Peyer's patch (tissue), 4 donors: ENCODE measurements around the gene NCKAP5. TPM values are rescaled to one million over a fixed set of nuclear protein-coding genes. Genes with fewer than 3 reads are reported as not detected.

Experiments
- DNase-seq, 3 donors: peaks; one replicate each; pipeline ENCODE4 v3.0.0-alpha.2; 2017 to 2019
- H3K27ac ChIP-seq, 4 donors: fragments of 200-600 bp; sonication (generic); one replicate each; pipeline ENCODE4 v1.5.1; 2016 to 2019
- H3K27me3 ChIP-seq, 2 donors: fragments of 200-600 bp; sonication (generic); one replicate each; pipeline ENCODE4 v1.5.1; 2019
- H3K36me3 ChIP-seq, 3 donors: fragments of 200-600 bp; sonication (generic); one replicate each; pipeline ENCODE4 v1.5.1; 2016 to 2019
- H3K4me1 ChIP-seq, 4 donors: fragments of 200-600 bp; sonication (generic); one replicate each; pipeline ENCODE4 v1.5.1; 2016 to 2019
- H3K4me3 ChIP-seq, 4 donors: fragments of 200-600 bp; sonication (generic); 1 replicate in 3 of 4; 2 replicates in 1 of 4; pipeline ENCODE4 v1.5.1; 2016 to 2019; ENCODE audit warnings: mild to moderate bottlenecking in 1 of 4
- H3K9me3 ChIP-seq, 4 donors: fragments of 200-600 bp; sonication (generic); one replicate each; pipeline ENCODE4 v1.5.1; 2016 to 2019; ENCODE audit warnings: mild to moderate bottlenecking in 1 of 4
- CTCF ChIP-seq, 6 experiments: fragments of 450-650 bp in 4 of 6; fragments of 200-600 bp in 2 of 6; sonication (generic) in 1 of 6; IDR thresholded peaks; one replicate each; pipeline ENCODE4 v1.5.1; 2017 to 2019; ENCODE audit warnings: antibody characterized with exemption in 6 of 6, mild to moderate bottlenecking in 3 of 6, moderate library complexity in 1 of 6
- POLR2A ChIP-seq, 2 donors: fragments of 450-650 bp; IDR thresholded peaks; one replicate each; pipeline ENCODE4 v1.5.1; 2017; ENCODE audit warnings: antibody characterized with exemption in 2 of 2, mild to moderate bottlenecking in 2 of 2, moderate library complexity in 2 of 2
- total RNA-seq, 4 donors: library from RNA; depleted of rRNA; stranded (reverse); fragments of >200 nt; gene quantifications; one replicate each; pipeline ENCODE4 v1.1.0, GENCODE V29; 2016

NCKAP5 gene
- total RNA-seq, 4 donors from 2014 or later = 9.1 to 28.5 (median 22.5) TPM

- Histone ChIP-seq H3K9me3 (no peaks in the 10 kb centered on the region), H3K27me3 (no peaks in the 10 kb centered on the region), H3K36me3 (no peaks in the 10 kb centered on the region), H3K4me1 (no peaks in the 10 kb centered on the region), H3K4me3 (no peak overlapping the region), H3K27ac (no peak overlapping the region)
- no peak for DNase-seq
- TF ChIP-seq POLR2A (IDR thresholded peaks at IDR 0.05) (no peak), CTCF (IDR thresholded peaks at IDR 0.05) (no peak)
These were observed 806.8 kb downstream of the NCKAP5 start for GRCh38 chr2:132761437-132761836.

- no peaks in the 10 kb centered on the region for H3K36me3 ChIP-seq
- TF ChIP-seq POLR2A (IDR thresholded peaks at IDR 0.05) = no peak
- no peak for TF ChIP-seq CTCF (IDR thresholded peaks at IDR 0.05)
- no peaks in the 10 kb centered on the region for H3K27me3 ChIP-seq
- no peaks in the 10 kb centered on the region for H3K4me1 ChIP-seq
- no peak for DNase-seq
- no peak overlapping the region for H3K4me3 ChIP-seq
- no peaks in the 10 kb centered on the region for H3K9me3 ChIP-seq
- H3K27ac ChIP-seq = no peak overlapping the region
These were observed 807.3 kb downstream of the NCKAP5 start for GRCh38 chr2:132760971-132761370.

- TF ChIP-seq CTCF (IDR thresholded peaks at IDR 0.05) = no peak
- TF ChIP-seq POLR2A (IDR thresholded peaks at IDR 0.05) = no peak
- Histone ChIP-seq H3K4me1 (no peaks in the 10 kb centered on the region), H3K27ac (no peak overlapping the region), H3K27me3 (no peaks in the 10 kb centered on the region), H3K4me3 (no peak overlapping the region), H3K9me3 (no peaks in the 10 kb centered on the region), H3K36me3 (no peaks in the 10 kb centered on the region)
- no peak for DNase-seq
These were observed 807.9 kb downstream of the NCKAP5 start for GRCh38 chr2:132760405-132760804.

GRCh38 chr2:132758995-132759394, 809.3 kb downstream of the NCKAP5 start:
- no peaks in the 10 kb centered on the region for H3K36me3 ChIP-seq
- no peaks in the 10 kb centered on the region for H3K4me1 ChIP-seq
- H3K4me3 ChIP-seq = no peak overlapping the region
- no peaks in the 10 kb centered on the region for H3K9me3 ChIP-seq
- H3K27ac ChIP-seq = no peak overlapping the region
- no peak for TF ChIP-seq POLR2A (IDR thresholded peaks at IDR 0.05)
- no peak for TF ChIP-seq CTCF (IDR thresholded peaks at IDR 0.05)
- no peak for DNase-seq
- no peaks in the 10 kb centered on the region for H3K27me3 ChIP-seq

GRCh38 chr2:132757676-132758075, 810.6 kb downstream of the NCKAP5 start:
- Histone ChIP-seq H3K4me1 (no peaks in the 10 kb centered on the region), H3K36me3 (no peaks in the 10 kb centered on the region), H3K27me3 (no peaks in the 10 kb centered on the region), H3K9me3 (no peaks in the 10 kb centered on the region), H3K4me3 (no peak overlapping the region), H3K27ac (no peak overlapping the region)
- TF ChIP-seq POLR2A (IDR thresholded peaks at IDR 0.05) (no peak), CTCF (IDR thresholded peaks at IDR 0.05) (no peak)
- DNase-seq = no peak

GRCh38 chr2:132757002-132757589, 811.2 kb downstream of the NCKAP5 start:
- Histone ChIP-seq H3K27ac (no peak overlapping the region), H3K4me1 (no peaks in the 10 kb centered on the region), H3K4me3 (no peak overlapping the region), H3K27me3 (no peaks in the 10 kb centered on the region), H3K9me3 (no peaks in the 10 kb centered on the region), H3K36me3 (no peaks in the 10 kb centered on the region)
- TF ChIP-seq POLR2A (IDR thresholded peaks at IDR 0.05) (no peak), CTCF (IDR thresholded peaks at IDR 0.05) (no peak)
- DNase-seq = no peak
